ENCODE results near the gene LEF1. TPM values are rescaled to one million over a fixed set of nuclear protein-coding genes. Genes with fewer than 3 reads are reported as not detected.

LEF1 gene
- polyA plus RNA-seq, 1 donor = 8.5 TPM

GRCh38 chr4:108168160-108168670, 517 bp downstream of the LEF1 start:
- H3K36me3 ChIP-seq (ENCODE audit: control insufficient read depth, insufficient read depth, low read length) = no peaks in the 10 kb centered on the region
- peak overlapping the region; percentile 42 for H3K4me3 ChIP-seq (ENCODE audit: low read length)
- WGBS (ENCODE audit: insufficient coverage, low lambda C conversion rate) = no CpG with 5 or more reads among the region's 30 CpGs
- H3K27ac ChIP-seq (ENCODE audit: low read length) = no peak overlapping the region
- no peak for DNase-seq
- peaks cover 3% of the 10 kb centered on the region for H3K9me3 ChIP-seq (ENCODE audit: control insufficient read depth, low read depth, low read length)
- peaks cover 24% of the 10 kb centered on the region for H3K4me1 ChIP-seq (ENCODE audit: control insufficient read depth, insufficient read depth, low read length)
- H3K27me3 ChIP-seq (ENCODE audit: control insufficient read depth, insufficient read depth, low read length) = peaks cover 93% of the 10 kb centered on the region

GRCh38 chr4:108166441-108167315, 2.1 kb downstream of the LEF1 start:
- Histone ChIP-seq H3K27me3 (ENCODE audit: control insufficient read depth, insufficient read depth, low read length) (peaks cover 86% of the 10 kb centered on the region), H3K27ac (ENCODE audit: low read length) (no peak overlapping the region), H3K36me3 (ENCODE audit: control insufficient read depth, insufficient read depth, low read length) (no peaks in the 10 kb centered on the region), H3K9me3 (ENCODE audit: control insufficient read depth, low read depth, low read length) (no peaks in the 10 kb centered on the region), H3K4me1 (ENCODE audit: control insufficient read depth, insufficient read depth, low read length) (peaks cover 19% of the 10 kb centered on the region), H3K4me3 (ENCODE audit: low read length) (peak overlapping the region; percentile 39)
- WGBS (ENCODE audit: insufficient coverage, low lambda C conversion rate) = no CpG with 5 or more reads among the region's 58 CpGs
- DNase-seq = peak in 1 of 2 donors; percentile 43

- Histone ChIP-seq H3K27me3 (ENCODE audit: control insufficient read depth, insufficient read depth, low read length) (peaks cover 81% of the 10 kb centered on the region), H3K4me1 (ENCODE audit: control insufficient read depth, insufficient read depth, low read length) (peaks cover 18% of the 10 kb centered on the region), H3K4me3 (ENCODE audit: low read length) (no peak overlapping the region), H3K27ac (ENCODE audit: low read length) (no peak overlapping the region), H3K9me3 (ENCODE audit: control insufficient read depth, low read depth, low read length) (no peaks in the 10 kb centered on the region), H3K36me3 (ENCODE audit: control insufficient read depth, insufficient read depth, low read length) (no peaks in the 10 kb centered on the region)
- DNase-seq = no peak
- 10% methylated on average over 2 of the region's 12 CpGs for WGBS (ENCODE audit: insufficient coverage, low lambda C conversion rate)
Measured at GRCh38 chr4:108166038-108166437, 2.7 kb downstream of the LEF1 start.

DNA sequence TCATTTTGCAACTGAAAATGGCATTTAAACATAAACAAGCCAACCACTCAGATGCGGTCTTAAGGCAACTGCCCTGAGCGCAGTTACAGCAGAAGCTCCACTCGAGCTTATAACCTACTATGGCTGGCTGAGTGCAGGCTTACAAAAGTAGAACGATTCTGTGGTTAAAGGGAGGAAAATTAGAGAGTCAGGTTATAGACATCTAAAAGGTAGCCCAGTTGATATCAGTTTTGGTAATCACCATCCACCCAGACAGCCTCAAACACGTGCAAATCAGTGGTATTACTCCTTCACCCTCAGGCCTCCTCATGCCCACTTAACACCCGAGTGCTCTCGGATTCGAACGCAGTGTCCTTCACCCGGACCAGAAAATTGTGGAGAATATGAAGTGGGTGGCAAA, 3.1 kb downstream of the LEF1 start:
- H3K4me1 ChIP-seq (ENCODE audit: control insufficient read depth, insufficient read depth, low read length) = peaks cover 18% of the 10 kb centered on the region
- no peak overlapping the region for H3K4me3 ChIP-seq (ENCODE audit: low read length)
- no peak overlapping the region for H3K27ac ChIP-seq (ENCODE audit: low read length)
- no peaks in the 10 kb centered on the region for H3K9me3 ChIP-seq (ENCODE audit: control insufficient read depth, low read depth, low read length)
- peaks cover 81% of the 10 kb centered on the region for H3K27me3 ChIP-seq (ENCODE audit: control insufficient read depth, insufficient read depth, low read length)
- WGBS (ENCODE audit: insufficient coverage, low lambda C conversion rate) = 20% methylated on average over 1 of the region's 10 CpGs
- no peaks in the 10 kb centered on the region for H3K36me3 ChIP-seq (ENCODE audit: control insufficient read depth, insufficient read depth, low read length)
- DNase-seq = no peak

GRCh38 chr4:108163351-108163750, 5.4 kb downstream of the LEF1 start:
- WGBS (ENCODE audit: insufficient coverage, low lambda C conversion rate) = 82% methylated on average over 3 of the region's 5 CpGs
- no peak overlapping the region for H3K27ac ChIP-seq (ENCODE audit: low read length)
- peaks cover 18% of the 10 kb centered on the region for H3K4me1 ChIP-seq (ENCODE audit: control insufficient read depth, insufficient read depth, low read length)
- H3K4me3 ChIP-seq (ENCODE audit: low read length) = no peak overlapping the region
- H3K9me3 ChIP-seq (ENCODE audit: control insufficient read depth, low read depth, low read length) = no peaks in the 10 kb centered on the region
- no peak for DNase-seq
- peaks cover 71% of the 10 kb centered on the region for H3K27me3 ChIP-seq (ENCODE audit: control insufficient read depth, insufficient read depth, low read length)
- no peaks in the 10 kb centered on the region for H3K36me3 ChIP-seq (ENCODE audit: control insufficient read depth, insufficient read depth, low read length)

DNA sequence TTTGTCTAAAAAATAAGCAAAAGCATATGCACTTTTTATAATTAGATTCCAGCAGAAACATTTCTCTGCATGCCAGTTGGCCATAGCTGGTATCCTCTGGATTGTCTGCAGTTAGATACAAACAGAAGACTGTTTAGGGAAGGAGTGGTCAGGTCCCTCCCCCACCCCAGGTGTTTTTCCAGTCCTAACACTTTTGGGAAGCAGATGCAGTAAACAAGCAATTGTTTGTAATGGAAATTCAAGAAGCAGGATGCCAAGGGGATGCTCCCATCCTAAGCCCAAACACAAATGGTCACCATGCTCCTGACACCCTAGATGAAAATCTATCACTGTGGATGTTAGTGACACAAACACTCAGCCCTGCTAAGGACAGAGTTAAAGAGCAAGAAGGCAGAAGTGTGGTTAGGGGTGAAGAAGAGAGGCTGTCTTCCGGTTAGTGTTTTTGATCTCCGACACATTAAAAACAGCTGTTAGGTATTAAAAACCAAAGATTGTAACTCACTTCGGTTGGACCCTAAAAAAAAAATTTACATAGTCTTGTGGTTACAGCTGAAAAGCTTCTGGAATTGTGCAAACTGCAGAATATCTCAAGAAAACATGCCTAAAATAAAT, 7.9 kb downstream of the LEF1 start:
- no peak for DNase-seq
- H3K36me3 ChIP-seq (ENCODE audit: control insufficient read depth, insufficient read depth, low read length) = no peaks in the 10 kb centered on the region
- no peak overlapping the region for H3K4me3 ChIP-seq (ENCODE audit: low read length)
- no peak overlapping the region for H3K27ac ChIP-seq (ENCODE audit: low read length)
- peaks cover 56% of the 10 kb centered on the region for H3K27me3 ChIP-seq (ENCODE audit: control insufficient read depth, insufficient read depth, low read length)
- whole genome bisulfite sequencing (ENCODE audit: insufficient coverage, low lambda C conversion rate) = 48% methylated on average over 3 of the region's 3 CpGs
- H3K4me1 ChIP-seq (ENCODE audit: control insufficient read depth, insufficient read depth, low read length) = peaks cover 1% of the 10 kb centered on the region
- no peaks in the 10 kb centered on the region for H3K9me3 ChIP-seq (ENCODE audit: control insufficient read depth, low read depth, low read length)

DNA sequence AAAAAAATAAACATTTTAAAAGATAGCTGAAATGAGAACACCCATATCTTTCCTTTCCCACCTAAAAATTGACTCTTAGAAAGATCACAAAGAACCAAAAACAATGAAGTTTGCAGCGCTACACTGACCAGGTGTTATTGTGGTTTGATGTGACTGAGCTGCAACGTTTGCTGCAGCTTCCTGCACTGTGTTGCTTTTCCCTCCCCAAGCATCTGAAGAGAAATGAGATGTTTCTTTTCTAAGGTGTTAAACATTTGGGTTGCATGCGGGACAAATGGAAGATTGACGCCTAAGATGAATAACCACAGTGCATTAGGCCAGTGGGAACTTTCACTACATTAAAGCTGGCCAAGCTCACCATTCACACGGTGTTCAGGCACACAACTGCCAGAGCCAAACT, 8.9 kb downstream of the LEF1 start:
- H3K27me3 ChIP-seq (ENCODE audit: control insufficient read depth, insufficient read depth, low read length) = peaks cover 49% of the 10 kb centered on the region
- no peak overlapping the region for H3K27ac ChIP-seq (ENCODE audit: low read length)
- no CpG with 5 or more reads among the region's 5 CpGs for WGBS (ENCODE audit: insufficient coverage, low lambda C conversion rate)
- H3K4me3 ChIP-seq (ENCODE audit: low read length) = no peak overlapping the region
- no peaks in the 10 kb centered on the region for H3K4me1 ChIP-seq (ENCODE audit: control insufficient read depth, insufficient read depth, low read length)
- H3K36me3 ChIP-seq (ENCODE audit: control insufficient read depth, insufficient read depth, low read length) = no peaks in the 10 kb centered on the region
- no peaks in the 10 kb centered on the region for H3K9me3 ChIP-seq (ENCODE audit: control insufficient read depth, low read depth, low read length)
- no peak for DNase-seq

GRCh38 chr4:108157655-108158054, 11.1 kb downstream of the LEF1 start:
- 0% methylated on average over 1 of the region's 2 CpGs for WGBS (ENCODE audit: insufficient coverage, low lambda C conversion rate)
- Histone ChIP-seq H3K27ac (ENCODE audit: low read length) (no peak overlapping the region), H3K27me3 (ENCODE audit: control insufficient read depth, insufficient read depth, low read length) (peaks cover 32% of the 10 kb centered on the region), H3K9me3 (ENCODE audit: control insufficient read depth, low read depth, low read length) (no peaks in the 10 kb centered on the region), H3K4me1 (ENCODE audit: control insufficient read depth, insufficient read depth, low read length) (no peaks in the 10 kb centered on the region), H3K36me3 (ENCODE audit: control insufficient read depth, insufficient read depth, low read length) (no peaks in the 10 kb centered on the region), H3K4me3 (ENCODE audit: low read length) (no peak overlapping the region)
- no peak for DNase-seq

DNA sequence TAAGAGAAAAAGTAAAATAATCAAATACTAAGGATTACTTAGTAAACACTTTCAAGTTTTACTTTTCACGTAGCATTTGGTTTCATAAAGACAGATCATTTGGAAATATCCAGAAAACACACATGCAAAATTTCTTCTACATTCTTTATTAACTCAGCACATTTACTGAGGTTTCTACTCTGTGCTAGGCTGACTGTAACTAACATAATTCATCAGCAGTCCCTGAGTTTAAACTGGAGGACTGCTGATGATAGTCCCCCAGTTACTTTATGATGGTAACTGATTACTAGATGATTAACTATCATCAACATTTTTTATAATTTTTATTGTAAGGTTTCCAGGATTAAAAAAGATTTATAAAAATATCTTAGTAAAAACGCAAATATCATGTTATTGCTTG, 12.3 kb downstream of the LEF1 start:
- Histone ChIP-seq H3K9me3 (ENCODE audit: control insufficient read depth, low read depth, low read length) (no peaks in the 10 kb centered on the region), H3K36me3 (ENCODE audit: control insufficient read depth, insufficient read depth, low read length) (no peaks in the 10 kb centered on the region), H3K4me1 (ENCODE audit: control insufficient read depth, insufficient read depth, low read length) (no peaks in the 10 kb centered on the region), H3K27me3 (ENCODE audit: control insufficient read depth, insufficient read depth, low read length) (peaks cover 29% of the 10 kb centered on the region), H3K27ac (ENCODE audit: low read length) (no peak overlapping the region), H3K4me3 (ENCODE audit: low read length) (no peak overlapping the region)
- no peak for DNase-seq
- no CpG with 5 or more reads among the region's 2 CpGs for WGBS (ENCODE audit: insufficient coverage, low lambda C conversion rate)

DNA sequence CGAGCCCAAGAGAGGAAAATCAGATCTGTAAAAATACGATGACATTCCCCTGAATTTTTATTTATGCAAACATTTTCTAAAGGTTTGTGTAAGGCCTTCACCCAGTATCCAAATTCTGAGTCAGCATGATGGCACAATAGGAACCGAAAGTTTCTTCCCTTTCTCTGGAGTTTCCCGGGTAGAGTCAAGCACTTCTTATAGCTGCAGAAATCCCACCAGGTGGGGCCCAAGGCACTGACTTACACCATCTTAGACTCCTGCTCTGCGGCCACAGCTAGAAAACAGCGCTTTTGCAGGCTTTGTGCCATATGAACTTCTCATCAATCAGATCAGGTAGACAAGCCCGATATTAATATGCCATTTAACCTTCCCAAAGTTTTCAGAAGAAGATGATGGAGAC, 13.4 kb downstream of the LEF1 start:
- Histone ChIP-seq H3K27ac (ENCODE audit: low read length) (no peak overlapping the region), H3K27me3 (ENCODE audit: control insufficient read depth, insufficient read depth, low read length) (peaks cover 22% of the 10 kb centered on the region), H3K4me3 (ENCODE audit: low read length) (no peak overlapping the region), H3K36me3 (ENCODE audit: control insufficient read depth, insufficient read depth, low read length) (no peaks in the 10 kb centered on the region), H3K9me3 (ENCODE audit: control insufficient read depth, low read depth, low read length) (no peaks in the 10 kb centered on the region), H3K4me1 (ENCODE audit: control insufficient read depth, insufficient read depth, low read length) (no peaks in the 10 kb centered on the region)
- 40% methylated on average over 1 of the region's 7 CpGs for WGBS (ENCODE audit: insufficient coverage, low lambda C conversion rate)
- DNase-seq = no peak

All from large intestine (tissue), 3 donors.